IPS DF 4.7 (cell line): ENCODE data around the gene SMIM5.

Experiments used
- DNase-seq: peaks from one replicate; pipeline ENCODE4 v3.0.0-alpha.2; 2013; ENCODE audit warnings: low spot score; ENCODE audit errors: extremely low read depth

The SMIM5 gene

DNA sequence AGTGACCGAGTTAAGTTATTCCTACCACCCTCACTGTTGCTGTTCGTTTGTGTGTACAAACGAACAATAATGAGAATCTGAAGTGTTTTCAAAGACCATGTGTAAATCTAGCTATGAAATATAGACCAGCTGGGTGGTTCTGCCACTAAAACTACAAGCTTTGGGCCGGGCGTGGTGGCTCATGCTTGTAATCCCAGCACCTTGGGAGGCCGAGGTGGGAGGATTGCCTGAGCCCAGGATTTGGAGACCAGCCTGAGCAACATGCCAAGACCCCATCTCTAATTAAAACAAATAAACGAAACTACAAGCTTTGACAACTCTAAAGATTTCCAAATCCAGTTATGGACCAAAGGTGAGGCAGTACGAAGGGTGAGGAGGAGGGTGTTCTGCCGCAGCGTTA, 32.7 kb downstream of the SMIM5 start:
- DNase-seq: no peak

DNA sequence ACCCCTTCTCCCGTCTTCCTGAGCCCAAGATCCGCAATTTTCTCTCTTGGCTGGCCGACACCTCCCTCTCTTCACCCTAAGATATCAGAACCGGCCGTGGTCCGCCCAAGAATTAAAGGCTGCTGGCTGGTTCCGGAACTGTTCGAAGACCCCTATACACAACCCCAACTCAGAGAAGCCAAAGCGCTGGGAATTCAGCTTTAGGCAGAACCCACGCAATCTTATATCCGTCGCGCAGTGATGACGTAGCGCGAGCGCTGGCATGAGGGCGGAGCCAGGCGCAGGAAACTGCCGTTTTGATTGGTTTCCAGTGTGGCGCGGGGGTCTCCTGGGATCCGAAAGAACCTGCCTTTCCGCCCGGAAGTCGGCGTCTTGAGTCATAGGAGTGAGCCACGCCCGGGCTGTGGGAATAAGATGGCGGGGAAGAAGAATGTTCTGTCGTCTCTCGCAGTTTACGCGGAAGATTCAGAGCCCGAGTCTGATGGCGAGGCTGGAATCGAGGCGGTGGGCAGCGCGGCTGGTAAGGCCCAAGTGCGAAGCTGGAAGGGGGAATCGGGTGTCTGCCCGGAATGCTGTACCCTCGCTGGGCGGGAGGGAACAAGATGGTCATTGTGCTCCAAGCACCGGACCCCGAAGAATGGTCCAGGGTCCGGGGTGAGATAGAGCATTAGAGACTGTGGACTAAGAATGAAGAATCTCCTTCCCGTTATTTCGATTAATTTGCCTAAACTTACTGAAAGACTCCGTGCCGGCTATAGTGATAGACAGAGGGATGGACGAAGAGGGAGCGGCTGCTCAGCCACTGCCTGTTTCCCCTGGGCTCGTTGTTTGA, 33.9 kb downstream of the SMIM5 start, which contains the start of the genes RECQL5 and SAP30BP:
Gene RECQL5 (minus strand): TSS at position 196 of the 832 bp plus-strand sequence. CDS start 597 bp downstream, outside the sequence.
Gene SAP30BP (plus strand): TSS at position 380 of the 832 bp plus-strand sequence. CDS start 35 bp downstream, at position 415.
- DNase-seq: peak; percentile 78

DNA sequence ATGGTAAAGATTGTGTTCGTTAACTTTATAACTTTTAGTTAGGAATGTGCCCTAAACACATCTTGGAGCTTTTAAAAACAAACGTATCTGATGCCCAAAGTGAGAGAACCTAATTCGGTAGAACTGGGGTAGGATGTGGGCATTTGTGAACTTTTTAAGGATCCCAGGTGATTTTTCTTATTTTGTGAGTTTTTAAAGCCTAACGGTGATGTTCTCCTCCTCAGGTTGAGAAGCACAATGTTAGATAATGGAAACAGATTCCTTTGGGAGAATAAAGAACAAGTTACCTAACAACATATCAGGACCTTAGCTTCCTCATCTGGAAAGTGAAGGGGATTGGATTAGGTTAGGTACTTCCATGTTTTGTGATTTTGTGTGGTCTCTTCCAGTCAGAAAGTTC, 34.6 kb downstream of the SMIM5 start:
- no peak for DNase-seq

DNA sequence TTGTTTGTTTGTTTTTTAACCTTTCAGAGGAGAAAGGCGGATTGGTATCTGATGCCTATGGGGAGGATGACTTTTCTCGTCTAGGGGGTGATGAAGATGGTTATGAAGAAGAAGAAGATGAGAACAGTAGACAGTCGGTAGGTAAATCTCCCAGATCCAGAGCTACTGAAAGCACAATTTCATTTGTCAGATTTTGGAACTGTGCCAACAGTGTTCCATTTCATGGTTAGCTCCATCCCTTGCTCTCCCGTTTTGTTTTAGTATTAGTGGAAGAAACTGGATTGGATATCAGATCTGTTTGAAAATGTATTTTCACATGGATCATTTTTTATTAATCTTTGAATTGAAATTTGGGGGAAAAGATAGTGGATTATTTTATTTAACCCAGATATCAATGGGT, 35.3 kb downstream of the SMIM5 start:
- DNase-seq: no peak

DNA sequence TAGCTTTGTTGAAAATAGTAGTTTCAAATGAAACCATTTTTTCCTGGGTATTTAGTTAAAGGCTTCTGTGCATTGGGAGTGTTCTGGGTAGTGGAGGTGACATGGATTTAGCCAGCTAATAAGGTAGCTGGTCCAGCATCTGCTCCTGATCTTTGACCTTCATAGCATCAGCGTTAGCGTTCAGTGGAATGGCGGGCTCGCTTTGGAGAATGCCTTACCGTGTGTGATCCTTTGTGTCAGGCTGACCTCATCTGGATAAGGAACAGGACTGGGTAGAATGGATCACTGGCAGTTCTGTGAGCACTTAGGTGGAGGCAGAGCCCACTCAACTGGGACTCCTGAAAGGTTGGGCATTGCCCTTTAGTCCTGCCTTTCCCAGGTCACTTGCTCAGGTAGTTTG, 37.6 kb downstream of the SMIM5 start:
- no peak for DNase-seq

DNA sequence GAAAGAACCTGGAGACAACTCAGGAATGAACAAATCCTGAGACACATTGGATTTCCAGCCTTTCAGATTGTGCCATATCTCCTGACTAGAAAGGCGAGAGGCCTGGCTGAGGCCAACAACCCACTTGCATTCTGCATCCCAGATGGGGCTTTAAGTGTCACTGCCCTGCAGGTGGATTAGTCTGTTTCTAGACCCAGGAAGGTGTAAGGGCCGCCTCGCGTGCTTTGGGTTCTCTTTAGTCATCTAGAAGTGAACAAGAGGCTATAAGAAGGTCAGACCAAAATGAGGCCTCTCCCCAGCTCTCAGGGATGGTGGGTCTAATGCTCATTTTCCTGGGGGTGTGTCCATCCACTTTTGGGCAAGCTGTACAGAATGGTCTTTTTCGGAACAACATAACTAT, 38.8 kb downstream of the SMIM5 start:
- no peak for DNase-seq

DNA sequence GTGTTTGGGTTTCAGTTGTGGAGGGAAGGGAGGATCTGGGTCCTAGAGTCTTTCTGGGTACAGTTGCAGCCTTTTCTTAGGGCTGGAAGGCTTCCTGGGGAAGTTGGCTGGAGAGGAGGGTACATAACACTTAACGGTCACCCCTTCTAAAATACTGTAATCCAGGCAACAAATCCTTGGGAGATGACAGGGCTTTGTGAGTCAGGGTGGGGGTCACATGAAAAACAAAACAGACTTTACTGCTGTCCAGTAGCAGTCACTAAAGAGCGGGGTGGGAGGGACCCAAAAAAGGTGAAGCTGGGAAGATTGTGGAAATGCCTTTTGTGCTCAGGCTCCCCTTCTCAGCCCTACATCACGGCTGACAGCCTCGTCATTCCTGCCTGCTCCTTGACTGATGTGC, 40.3 kb downstream of the SMIM5 start:
- no peak for DNase-seq

DNA sequence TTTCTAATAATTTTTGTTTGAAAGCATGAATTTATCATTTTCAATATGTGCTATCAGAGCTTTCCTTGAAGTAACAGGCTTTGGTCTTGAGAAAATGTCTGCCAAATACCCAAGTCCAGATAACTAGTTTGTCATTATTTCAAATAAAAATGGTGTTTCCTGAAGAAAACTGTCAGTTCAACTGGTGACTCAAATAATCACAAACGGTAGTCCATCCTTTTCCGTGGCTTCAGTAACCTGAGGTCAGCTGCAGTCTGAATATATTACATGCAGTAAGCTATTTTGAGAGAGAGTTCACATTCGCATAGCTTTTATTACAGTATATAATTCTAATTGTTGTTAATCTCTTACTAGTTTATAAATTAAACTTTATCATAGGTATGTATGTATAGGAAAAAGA, 43.2 kb downstream of the SMIM5 start:
- DNase-seq: no peak

DNA sequence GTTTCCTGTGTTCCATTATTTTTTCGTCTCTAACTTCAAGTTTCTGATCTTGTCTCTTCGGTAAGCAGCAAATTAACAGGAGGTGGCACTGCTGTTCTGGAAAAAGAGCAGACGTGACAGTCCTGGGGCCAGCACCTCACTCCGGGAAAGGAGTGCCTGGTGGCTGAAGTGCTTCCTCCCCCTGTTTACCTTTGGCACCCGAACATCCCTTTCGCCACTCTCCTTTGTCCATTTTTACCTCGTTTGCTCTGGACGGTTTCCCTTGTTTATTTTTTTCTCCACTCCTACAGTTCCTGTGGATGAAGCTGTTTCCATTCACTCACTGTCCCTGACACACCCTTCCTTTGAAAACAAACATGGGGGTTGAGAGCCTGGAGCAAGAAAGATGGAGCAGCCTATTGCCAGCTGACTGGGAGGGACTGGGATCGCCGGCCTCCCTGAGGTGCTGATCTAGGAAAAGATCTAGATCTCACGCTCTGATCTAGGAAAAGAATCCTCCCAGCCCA, 46.5 kb downstream of the SMIM5 start:
- no peak for DNase-seq

DNA sequence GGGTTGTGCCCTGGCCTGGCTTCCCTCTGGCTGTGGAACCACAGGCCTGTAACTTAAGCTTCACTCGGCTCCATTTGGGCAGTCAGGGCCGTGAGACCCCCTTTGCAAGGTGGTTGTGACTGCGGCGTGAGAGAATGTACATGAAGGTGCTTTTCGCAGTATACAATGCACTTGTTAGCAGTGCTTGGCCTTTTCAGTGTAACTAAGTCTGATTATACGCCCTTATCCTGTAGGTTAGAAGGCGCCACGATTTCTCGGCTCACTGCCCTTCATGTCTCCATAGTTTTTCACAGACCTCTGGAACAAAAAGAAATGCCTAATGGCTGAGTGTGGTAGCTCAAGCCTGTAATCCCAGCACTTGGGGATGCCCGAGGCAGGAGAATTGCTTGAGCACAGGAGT, 47.2 kb downstream of the SMIM5 start:
- no peak for DNase-seq

DNA sequence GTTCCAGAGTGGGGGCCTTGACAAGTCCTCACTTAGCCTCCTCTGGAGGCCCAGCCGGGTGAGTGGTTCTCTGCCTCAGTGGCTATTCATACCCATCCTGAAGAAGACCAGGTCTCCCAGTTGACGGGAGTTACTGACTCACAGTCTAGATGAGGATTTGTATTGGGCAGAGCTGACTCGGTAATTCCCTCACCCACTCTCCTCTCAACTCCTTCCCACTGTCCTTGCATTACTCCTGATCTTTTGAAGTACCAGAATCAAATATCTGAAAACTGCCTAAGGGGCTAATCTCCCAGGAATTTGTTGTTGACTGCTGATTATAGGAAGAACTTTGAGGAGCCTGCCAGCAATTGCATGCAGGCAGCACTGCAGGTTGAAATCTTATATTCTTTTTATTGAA, 48.1 kb downstream of the SMIM5 start:
- DNase-seq: no peak

DNA sequence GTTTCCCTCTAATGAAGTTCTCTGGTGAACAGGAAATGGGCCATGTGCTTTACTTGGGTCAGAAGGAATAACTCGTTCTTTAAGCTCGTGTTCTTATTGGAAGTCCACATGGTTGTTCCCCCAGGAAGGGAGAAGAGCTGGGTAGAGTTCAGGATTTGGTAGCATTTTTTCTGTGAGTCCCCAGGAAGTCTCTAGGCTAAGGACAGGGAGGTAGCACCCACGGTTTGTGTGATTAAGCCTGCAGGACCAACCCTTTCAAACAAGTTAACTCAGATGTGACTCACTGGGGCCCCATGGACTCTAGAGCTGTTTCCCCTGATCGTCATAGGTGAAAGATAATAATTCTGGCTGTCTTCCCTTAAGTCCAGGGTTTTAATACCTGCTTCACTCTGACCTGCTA, 50.3 kb downstream of the SMIM5 start:
- DNase-seq: no peak

DNA sequence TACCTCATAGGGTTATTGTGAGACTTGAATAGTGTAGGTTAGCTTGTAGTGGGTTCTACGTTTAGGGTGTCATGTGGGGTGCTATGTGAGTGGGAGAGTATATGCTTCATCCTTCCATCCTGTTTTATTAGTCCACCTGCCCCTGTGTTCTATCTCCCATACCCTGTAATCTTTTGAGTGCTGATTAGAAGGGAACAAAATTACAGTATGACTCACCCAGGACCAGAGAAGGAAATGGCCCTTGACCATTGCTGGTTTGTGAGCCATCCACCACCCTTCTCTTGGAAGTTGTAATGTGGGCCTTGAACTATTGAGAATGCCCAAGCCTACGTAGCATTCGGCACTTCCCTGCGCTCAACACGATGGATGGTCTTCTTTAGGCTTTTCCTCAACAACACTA, 51.0 kb downstream of the SMIM5 start:
- DNase-seq: no peak

DNA sequence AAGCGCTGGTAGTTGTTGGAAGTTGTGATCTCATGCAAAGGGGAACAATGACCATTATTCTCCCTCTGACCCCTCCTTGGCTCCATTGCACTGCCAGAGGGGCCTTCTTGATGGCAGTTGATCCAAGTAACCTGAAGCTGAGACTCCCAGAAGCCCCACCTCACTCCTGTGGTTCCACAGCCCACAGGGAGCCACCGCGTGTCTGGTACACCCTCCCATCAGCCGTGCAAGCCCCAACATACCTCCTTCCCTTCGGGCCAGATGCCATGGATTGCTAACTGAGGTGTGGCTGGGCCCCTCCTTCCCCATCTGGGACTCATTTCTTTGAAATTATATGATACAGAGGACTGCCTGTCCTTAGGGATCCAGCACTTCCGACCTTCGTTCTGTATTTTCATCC, 51.7 kb downstream of the SMIM5 start:
- no peak for DNase-seq

DNA sequence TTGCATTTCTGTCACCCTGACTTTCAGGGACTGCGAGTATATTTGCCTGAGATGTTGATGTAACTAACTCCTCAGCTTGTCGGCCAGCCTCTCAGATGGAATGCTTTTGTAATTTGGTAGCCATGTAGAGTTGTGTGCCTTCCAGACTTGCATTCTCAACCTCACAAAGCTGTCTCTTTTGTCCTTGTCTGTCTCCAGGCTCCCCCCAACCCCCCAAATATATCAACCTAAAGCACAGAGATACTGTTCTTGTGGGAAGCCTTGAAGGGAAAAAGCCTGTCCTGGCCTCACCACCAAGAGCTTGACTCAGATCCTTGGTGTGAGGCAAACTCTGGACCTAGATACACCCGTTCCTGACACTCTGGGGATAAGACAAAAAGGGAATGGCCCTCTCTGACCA, 52.3 kb downstream of the SMIM5 start:
- no peak for DNase-seq

DNA sequence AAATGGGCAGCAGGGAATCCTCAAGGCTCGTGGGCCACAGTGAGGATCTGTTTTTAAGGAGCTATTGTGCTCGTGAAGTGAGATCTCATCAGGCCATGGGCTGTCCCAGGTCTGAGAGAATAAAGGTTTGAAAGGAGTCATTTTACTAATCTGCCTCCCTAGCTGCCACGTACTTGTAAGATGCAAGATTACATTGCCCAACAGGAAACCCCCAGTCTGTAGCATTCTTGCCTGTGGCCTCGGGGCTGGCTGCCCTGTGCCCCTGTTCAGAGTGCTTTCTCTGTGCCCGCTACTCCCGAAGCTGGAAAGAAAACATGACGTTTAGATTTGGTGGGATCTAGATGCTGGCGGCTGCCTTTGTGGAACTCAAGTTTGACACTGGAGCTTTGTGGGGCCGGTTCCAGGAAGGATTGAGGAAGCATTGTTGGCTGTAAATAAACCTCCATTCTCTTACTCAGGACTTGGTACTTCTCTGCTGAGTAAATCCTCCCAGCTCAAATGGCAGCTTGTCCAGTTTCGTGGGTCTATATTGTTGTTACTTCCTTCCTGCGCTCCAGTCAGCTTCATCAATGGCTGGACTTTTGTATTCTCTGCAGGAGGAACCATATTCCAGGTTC, 55.1 kb downstream of the SMIM5 start:
- no peak for DNase-seq

DNA sequence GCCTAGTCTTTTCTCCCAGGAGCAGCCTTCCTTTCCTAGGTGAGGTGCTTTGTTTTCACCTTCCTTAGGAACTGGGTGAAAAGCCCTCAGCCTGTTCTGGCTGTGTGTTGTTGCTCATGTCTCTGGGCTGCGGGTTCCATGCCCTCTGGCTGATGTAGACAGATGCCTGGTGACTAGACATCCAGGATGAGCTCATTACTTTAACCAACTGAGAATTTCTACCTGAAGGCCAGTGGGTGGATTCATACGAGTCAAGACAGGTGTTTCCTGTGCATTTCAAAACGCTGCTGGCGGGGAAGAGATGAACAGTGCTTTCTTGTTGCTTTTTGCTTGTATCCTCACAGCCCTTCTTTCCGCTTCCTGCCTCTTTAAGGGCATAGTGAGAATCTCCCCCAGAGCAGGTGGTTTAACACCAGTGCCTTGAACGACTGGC, 56.2 kb downstream of the SMIM5 start:
- DNase-seq: no peak
